GM23338 (cell line): ENCODE data around the gene SOWAHC. TPM values are rescaled to one million over a fixed set of nuclear protein-coding genes. Genes with fewer than 3 reads are reported as not detected.

Experiments
- ATAC-seq: fragments of 200-7000 bp; cut with Tn5 transposase; 3 replicates; pipeline ENCODE4 v1.9.1; 2020
- DNase-seq: peaks from one replicate; pipeline ENCODE4 v3.0.0-alpha.2; 2015; ENCODE audit warnings: low spot score
- H2AFZ ChIP-seq: fragments of 200-600 bp; sonication (generic); 2 replicates; pipeline ENCODE4 v1.8.0; 2016; ENCODE audit warnings: antibody characterized with exemption, mild to moderate bottlenecking, moderate library complexity
- H3F3A ChIP-seq: fragments of 200-600 bp; sonication (generic); replicated peaks from 2 replicates; pipeline ENCODE4 v1.8.0; 2017; ENCODE audit warnings: antibody characterized with exemption, mixed run types, low read depth
- H3K27ac ChIP-seq: fragments of 200-600 bp; sonication (generic); 2 replicates; pipeline ENCODE4 v1.6.1; 2016; ENCODE audit warnings: low read depth
- H3K27me3 ChIP-seq: fragments of 200-600 bp; sonication (generic); 2 replicates; pipeline ENCODE4 v1.8.0; 2016; ENCODE audit warnings: mild to moderate bottlenecking, mixed run types, moderate library complexity; ENCODE audit not compliant: insufficient read depth
- H3K36me3 ChIP-seq: fragments of 200-600 bp; sonication (generic); 2 replicates; pipeline ENCODE4 v1.8.0; 2016; ENCODE audit warnings: mild to moderate bottlenecking; ENCODE audit not compliant: insufficient read depth
- H3K4me1 ChIP-seq: fragments of 200-600 bp; sonication (generic); 2 replicates; pipeline ENCODE4 v1.8.0; 2016; ENCODE audit warnings: mild to moderate bottlenecking, moderate library complexity; ENCODE audit not compliant: insufficient read depth
- H3K4me2 ChIP-seq: fragments of 200-600 bp; sonication (generic); 2 replicates; pipeline ENCODE4 v1.7.1; 2017; ENCODE audit warnings: mixed run types
- H3K4me3 ChIP-seq: fragments of 200-600 bp; sonication (generic); 2 replicates; pipeline ENCODE4 v1.6.1; 2016; ENCODE audit warnings: mixed run types
- H3K79me2 ChIP-seq: fragments of 200-600 bp; sonication (generic); replicated peaks from 2 replicates; pipeline ENCODE4 v1.8.0; 2017; ENCODE audit warnings: mild to moderate bottlenecking; ENCODE audit not compliant: insufficient read depth
- H3K9me2 ChIP-seq: fragments of 200-600 bp; sonication (generic); 2 replicates; pipeline ENCODE4 v1.8.0; 2017; ENCODE audit not compliant: insufficient read depth
- H4K20me1 ChIP-seq: fragments of 200-600 bp; sonication (generic); replicated peaks from 2 replicates; pipeline ENCODE4 v1.8.0; 2017; ENCODE audit warnings: mild to moderate bottlenecking; ENCODE audit not compliant: insufficient read depth
- H3K27ac Mint-ChIP-seq: 2 replicates; pipeline ENCODE4 v1.8.0; 2020; ENCODE audit warnings: inconsistent platforms, mild to moderate bottlenecking, moderate library complexity, mixed read lengths
- H3K27me3 Mint-ChIP-seq: 3 replicates; pipeline ENCODE4 v1.8.0; 2022; ENCODE audit warnings: low read depth, mild to moderate bottlenecking, moderate library complexity, mixed read lengths, inconsistent platforms; ENCODE audit not compliant: insufficient read depth, poor library complexity
- H3K36me3 Mint-ChIP-seq: 3 replicates; pipeline ENCODE4 v1.8.0; 2021; ENCODE audit warnings: low read depth, mild to moderate bottlenecking, inconsistent platforms, moderate library complexity, mixed read lengths
- H3K4me1 Mint-ChIP-seq: 3 replicates; pipeline ENCODE4 v1.8.0; 2020; ENCODE audit warnings: mild to moderate bottlenecking, inconsistent platforms, mixed read lengths
- H3K4me3 Mint-ChIP-seq: 3 replicates; pipeline ENCODE4 v1.8.0; 2021; ENCODE audit warnings: moderate library complexity, mild to moderate bottlenecking, inconsistent platforms, mixed read lengths
- H3K9me3 Mint-ChIP-seq: 3 replicates; pipeline ENCODE4 v1.8.0; 2020; ENCODE audit warnings: moderate library complexity, mild to moderate bottlenecking, inconsistent platforms, mixed read lengths
- CTCF ChIP-seq, 2 experiments: fragments of 200-600 bp in 1 of 2; sonication (generic) in 1 of 2; conservative IDR thresholded peaks; 2 replicates each; pipeline versions ENCODE4 v1.5.1 to v1.6.1; 2016 to 2017; ENCODE audit warnings: antibody characterized with exemption in 2 of 2, low read depth in 2 of 2, mild to moderate bottlenecking in 2 of 2, moderate library complexity in 1 of 2
- NANOG ChIP-seq: IDR thresholded peaks from 2 replicates; pipeline ENCODE4 v1.6.1; 2016; ENCODE audit warnings: antibody characterized with exemption, borderline replicate concordance
- REST ChIP-seq: IDR thresholded peaks from one replicate; pipeline ENCODE4 v1.6.1; 2018; ENCODE audit warnings: antibody characterized with exemption; ENCODE audit not compliant: unreplicated experiment
- polyA plus RNA-seq: library from polyadenylated mRNA; unstranded; fragments of >200 nt; fragmentation: Nextera tagmentation; extraction: Ambion mirVana; gene quantifications from 2 replicates; pipeline ENCODE4 v1.2.1, GENCODE V29; 2016
- total RNA-seq: library from RNA; depleted of rRNA; stranded (reverse); fragments of >200 nt; shearing (Covaris generic); gene quantifications from 2 replicates; pipeline ENCODE4 v1.2.3, GENCODE V29; 2014

SOWAHC gene
- total and polyA plus RNA-seq, 2 experiments from 2014 or later = 7.4 to 26.3 TPM

DNA sequence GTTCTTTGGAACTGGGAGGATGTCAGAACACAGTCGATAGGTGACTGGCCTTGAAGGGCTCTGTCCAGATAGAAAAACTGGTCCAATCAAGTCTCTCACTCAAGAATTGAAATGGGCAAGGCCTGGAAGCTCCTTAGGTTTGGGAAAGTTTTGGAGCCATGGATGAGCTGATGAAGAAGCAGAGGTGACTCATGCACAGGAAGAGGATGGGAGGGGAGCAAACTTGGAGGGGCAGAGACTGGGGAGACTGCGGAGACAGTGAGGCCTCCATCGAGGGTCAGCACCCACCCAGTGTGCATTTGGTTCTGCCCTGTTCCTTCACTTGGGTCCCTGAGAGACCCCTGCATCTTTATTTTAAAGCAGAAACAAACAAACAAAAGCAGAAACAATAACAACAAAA, 41.1 kb downstream of the SOWAHC start:
- Histone ChIP-seq H3F3A (no peaks in the 10 kb centered on the region), H3K4me3 (no peak overlapping the region), H2AFZ (no peak overlapping the region; the same call in 1 of the 2 replicates), H3K36me3 (no peaks in the 10 kb centered on the region), H3K27ac (no peak overlapping the region), H3K4me1 (peaks cover 7% of the 10 kb centered on the region; the same call in 1 of the 2 replicates), H3K9me2 (no peaks in the 10 kb centered on the region; the same call in 1 of the 2 replicates), H3K79me2 (no peaks in the 10 kb centered on the region), H3K27me3 (no peaks in the 10 kb centered on the region), H4K20me1 (no peaks in the 10 kb centered on the region), H3K4me2 (no peak overlapping the region)
- Mint-ChIP-seq H3K4me1 (peaks cover 8% of the 10 kb centered on the region), H3K4me3 (no peak overlapping the region), H3K9me3 (no peaks in the 10 kb centered on the region; the same call in 2 of the 3 replicates), H3K36me3 (no peaks in the 10 kb centered on the region), H3K27ac (no peak overlapping the region), H3K27me3 (peaks cover 2% of the 10 kb centered on the region)
- ATAC-seq (no peak), DNase-seq (no peak)
- TF ChIP-seq CTCF (conservative IDR thresholded peaks at IDR 0.05; ENCODE audit: low read depth in 2 of 2) (no peak), NANOG (no peak)

DNA sequence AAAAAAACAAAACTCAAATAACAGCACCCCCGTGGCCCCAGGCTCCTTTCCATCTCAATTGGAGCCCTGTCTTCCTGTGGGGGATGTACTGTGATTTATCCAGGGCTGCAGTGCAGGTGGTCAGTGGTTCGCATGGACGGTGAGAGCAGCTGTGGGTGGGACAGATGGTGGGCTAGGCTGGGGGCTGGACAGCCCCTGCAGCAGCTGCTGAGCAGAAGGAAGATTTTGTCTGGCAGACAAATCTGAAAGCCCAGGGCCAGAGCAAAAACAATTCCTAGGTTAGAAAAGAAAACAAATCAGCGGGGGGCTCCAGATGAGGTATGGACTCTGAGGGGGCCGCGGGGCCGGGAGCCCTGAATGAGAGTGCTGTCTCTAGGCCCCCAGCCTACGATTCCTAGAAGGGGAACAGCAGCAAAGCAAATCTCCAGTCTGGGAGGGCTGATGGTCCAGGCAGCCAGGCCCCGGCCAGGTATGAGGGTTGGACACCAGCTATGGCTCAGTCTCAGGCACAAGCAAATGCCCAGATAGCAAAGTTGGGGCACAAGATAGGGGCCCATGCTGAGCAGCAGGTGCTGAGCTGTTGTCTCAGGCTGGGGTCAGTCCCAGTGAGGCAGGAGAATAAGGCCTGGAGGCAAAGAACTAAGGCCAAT, 45.4 kb downstream of the SOWAHC start:
- no peaks in the 10 kb centered on the region for H3F3A ChIP-seq
- no peak overlapping the region for H3K27ac ChIP-seq
- H3K27me3 Mint-ChIP-seq = peaks cover 2% of the 10 kb centered on the region
- H3K27me3 ChIP-seq = no peaks in the 10 kb centered on the region
- H3K4me3 ChIP-seq = 0 out of 2 replicates have a peak overlapping the region, but pooled peaks have one; percentile 23
- H3K4me2 ChIP-seq = no peak overlapping the region
- H3K27ac Mint-ChIP-seq = no peak overlapping the region; the same call in 1 of the 2 replicates
- H4K20me1 ChIP-seq = no peaks in the 10 kb centered on the region
- no peaks in the 10 kb centered on the region for H3K79me2 ChIP-seq
- TF ChIP-seq REST = no peak
- H3K9me3 Mint-ChIP-seq = no peaks in the 10 kb centered on the region
- H3K4me3 Mint-ChIP-seq = no peak overlapping the region; the same call in 2 of the 3 replicates
- no peaks in the 10 kb centered on the region for H3K36me3 Mint-ChIP-seq
- no peaks in the 10 kb centered on the region for H3K36me3 ChIP-seq
- DNase-seq (no peak), ATAC-seq (peak; percentile 69)
- peaks cover 7% of the 10 kb centered on the region; the same call in 1 of the 2 replicates for H3K4me1 ChIP-seq
- peak overlapping the region; percentile 78; the same call in 1 of the 2 replicates for H2AFZ ChIP-seq
- H3K9me2 ChIP-seq = peaks cover 4% of the 10 kb centered on the region; the same call in 1 of the 2 replicates
- H3K4me1 Mint-ChIP-seq = peaks cover 10% of the 10 kb centered on the region
